ENCODE results near the gene BNIP2.
"Not testable (repeated sequence)": the region's sequence is repeated elsewhere in the genome, so short reads cannot be mapped to it uniquely, and the experiment has no call there.

Gene BNIP2

GRCh38 chr15:59688782-59689625 is at the start of gene BNIP2:
TSS of gene BNIP2 (minus strand) at chr15:59689320. CDS start at chr15:59682457, 6,863 bp downstream.
- peak; percentile 97 for DNase-seq (ENCODE audit: low read depth)

GRCh38 chr15:59738676-59739075 is 49.6 kb upstream of the BNIP2 start:
- DNase-seq (ENCODE audit: low read depth), result no peak

- no peak for DNase-seq (ENCODE audit: low read depth)
Observed at GRCh38 chr15:59736181-59736580, 47.1 kb upstream of the BNIP2 start.

GRCh38 chr15:59725151-59725486 is 36.0 kb upstream of the BNIP2 start:
- no peak for DNase-seq (ENCODE audit: low read depth)

GRCh38 chr15:59723687-59724346 is 34.7 kb upstream of the BNIP2 start:
- DNase-seq (ENCODE audit: low read depth), result no peak

- no peak for DNase-seq (ENCODE audit: low read depth)
Observed at GRCh38 chr15:59722476-59722875, 33.4 kb upstream of the BNIP2 start.

- no peak for DNase-seq (ENCODE audit: low read depth)
Observed at GRCh38 chr15:59722037-59722436, 32.9 kb upstream of the BNIP2 start.

GRCh38 chr15:59721411-59721810 is 32.3 kb upstream of the BNIP2 start:
- no peak for DNase-seq (ENCODE audit: low read depth)

- no peak for DNase-seq (ENCODE audit: low read depth)
Observed at GRCh38 chr15:59713177-59713576, 24.1 kb upstream of the BNIP2 start.

GRCh38 chr15:59711451-59712243 is 22.5 kb upstream of the BNIP2 start:
- no peak for DNase-seq (ENCODE audit: low read depth)

- DNase-seq (ENCODE audit: low read depth), result no peak
Observed at GRCh38 chr15:59707619-59708018, 18.5 kb upstream of the BNIP2 start.

GRCh38 chr15:59703979-59704796 is 15.1 kb upstream of the BNIP2 start:
- DNase-seq (ENCODE audit: low read depth), result no peak

- DNase-seq (ENCODE audit: low read depth), result no peak
Observed at GRCh38 chr15:59702351-59702750, 13.2 kb upstream of the BNIP2 start.

- DNase-seq (ENCODE audit: low read depth), result no peak
Observed at GRCh38 chr15:59701880-59702279, 12.8 kb upstream of the BNIP2 start.

- no peak for DNase-seq (ENCODE audit: low read depth)
Observed at GRCh38 chr15:59699810-59700431, 10.8 kb upstream of the BNIP2 start.

- DNase-seq (ENCODE audit: low read depth), result not testable (repeated sequence)
Observed at GRCh38 chr15:59698065-59698464, 8.9 kb upstream of the BNIP2 start.

GRCh38 chr15:59696332-59696731 is 7.2 kb upstream of the BNIP2 start:
- no peak for DNase-seq (ENCODE audit: low read depth)

GRCh38 chr15:59694779-59695178 is 5.7 kb upstream of the BNIP2 start:
- no peak for DNase-seq (ENCODE audit: low read depth)

- DNase-seq (ENCODE audit: low read depth), result peak; percentile 10
Observed at GRCh38 chr15:59691194-59691805, 2.2 kb upstream of the BNIP2 start.

GRCh38 chr15:59689626-59690236 is 611 bp upstream of the BNIP2 start:
- peak; percentile 28 for DNase-seq (ENCODE audit: low read depth)

- DNase-seq (ENCODE audit: low read depth), result peak; percentile 2
Observed at GRCh38 chr15:59688423-59688781, 718 bp downstream of the BNIP2 start.

Measured in activated T-cell treated with anti-CD3 and anti-CD28 coated beads for 24 hours (primary cell).